ENCODE data around the gene TMC2.

Gene TMC2

GRCh38 chr20:2626853-2627541 is 90.6 kb downstream of the TMC2 start:
- DNase-seq (ENCODE audit: low spot score): peak; percentile 69

- no peak for DNase-seq (ENCODE audit: low spot score)
These were observed 94.9 kb downstream of the TMC2 start for GRCh38 chr20:2631228-2631627.

GRCh38 chr20:2633381-2633780 is 97.0 kb downstream of the TMC2 start:
- DNase-seq (ENCODE audit: low spot score): no peak

GRCh38 chr20:2637246-2637645 is 100.9 kb downstream of the TMC2 start:
- no peak for DNase-seq (ENCODE audit: low spot score)

- no peak for DNase-seq (ENCODE audit: low spot score)
These were observed 103.9 kb downstream of the TMC2 start for GRCh38 chr20:2640260-2640659.

GRCh38 chr20:2640899-2641298 is 104.5 kb downstream of the TMC2 start:
- DNase-seq (ENCODE audit: low spot score): no peak

GRCh38 chr20:2643708-2644107 is 107.3 kb downstream of the TMC2 start:
- no peak for DNase-seq (ENCODE audit: low spot score)

- peak; percentile 90 for DNase-seq (ENCODE audit: low spot score)
These were observed 115.7 kb downstream of the TMC2 start, which contains the start of gene NOP56 for GRCh38 chr20:2651772-2652723. TSS of gene NOP56 (plus strand) at chr20:2652632. CDS start at chr20:2652661, 29 bp downstream.

GRCh38 chr20:2652724-2653555 is 116.6 kb downstream of the TMC2 start:
- DNase-seq (ENCODE audit: low spot score): no peak

GRCh38 chr20:2653556-2654383 is 117.4 kb downstream of the TMC2 start:
- DNase-seq (ENCODE audit: low spot score): no peak

GRCh38 chr20:2654384-2654822 is 118.0 kb downstream of the TMC2 start:
- DNase-seq (ENCODE audit: low spot score): no peak

GRCh38 chr20:2654831-2655230 is 118.5 kb downstream of the TMC2 start:
- DNase-seq (ENCODE audit: low spot score): no peak

- DNase-seq (ENCODE audit: low spot score): no peak
These were observed 119.2 kb downstream of the TMC2 start for GRCh38 chr20:2655331-2656116.

GRCh38 chr20:2656471-2657117 is 120.2 kb downstream of the TMC2 start:
- DNase-seq (ENCODE audit: low spot score): no peak

- no peak for DNase-seq (ENCODE audit: low spot score)
These were observed 120.9 kb downstream of the TMC2 start for GRCh38 chr20:2657241-2657640.

- DNase-seq (ENCODE audit: low spot score): no peak
These were observed 121.3 kb downstream of the TMC2 start for GRCh38 chr20:2657674-2658073.

- no peak for DNase-seq (ENCODE audit: low spot score)
These were observed 122.3 kb downstream of the TMC2 start for GRCh38 chr20:2658414-2659354.

- DNase-seq (ENCODE audit: low spot score): no peak
These were observed 123.2 kb downstream of the TMC2 start for GRCh38 chr20:2659547-2659946.
